Dermis microvascular lymphatic vessel endothelial cell (primary cell): ENCODE measurements around the gene FARP2. TPM values are rescaled to one million over a fixed set of nuclear protein-coding genes. Genes with fewer than 3 reads are reported as not detected.
A peak's percentile ranks its signal among the peaks of the same experiment; 100 is the strongest.
"Not testable (repeated sequence)": the region's sequence is repeated elsewhere in the genome, so short reads cannot be mapped to it uniquely, and the experiment has no call there.

Experiments
- DNase-seq, 2 donors: peaks; one replicate each; pipeline versions ENCODE4 v3.0.0 to v3.0.0-alpha.2; 2010; ENCODE audit warnings: low read depth in 2 of 2
- total RNA-seq: library from RNA; depleted of rRNA; stranded (reverse); fragments of >200 nt; gene quantifications from 2 replicates; pipeline ENCODE4 v1.2.1, GENCODE V29; 2014

Gene FARP2
- 29.4 and 37.0 TPM in 2 replicates for total RNA-seq

DNA sequence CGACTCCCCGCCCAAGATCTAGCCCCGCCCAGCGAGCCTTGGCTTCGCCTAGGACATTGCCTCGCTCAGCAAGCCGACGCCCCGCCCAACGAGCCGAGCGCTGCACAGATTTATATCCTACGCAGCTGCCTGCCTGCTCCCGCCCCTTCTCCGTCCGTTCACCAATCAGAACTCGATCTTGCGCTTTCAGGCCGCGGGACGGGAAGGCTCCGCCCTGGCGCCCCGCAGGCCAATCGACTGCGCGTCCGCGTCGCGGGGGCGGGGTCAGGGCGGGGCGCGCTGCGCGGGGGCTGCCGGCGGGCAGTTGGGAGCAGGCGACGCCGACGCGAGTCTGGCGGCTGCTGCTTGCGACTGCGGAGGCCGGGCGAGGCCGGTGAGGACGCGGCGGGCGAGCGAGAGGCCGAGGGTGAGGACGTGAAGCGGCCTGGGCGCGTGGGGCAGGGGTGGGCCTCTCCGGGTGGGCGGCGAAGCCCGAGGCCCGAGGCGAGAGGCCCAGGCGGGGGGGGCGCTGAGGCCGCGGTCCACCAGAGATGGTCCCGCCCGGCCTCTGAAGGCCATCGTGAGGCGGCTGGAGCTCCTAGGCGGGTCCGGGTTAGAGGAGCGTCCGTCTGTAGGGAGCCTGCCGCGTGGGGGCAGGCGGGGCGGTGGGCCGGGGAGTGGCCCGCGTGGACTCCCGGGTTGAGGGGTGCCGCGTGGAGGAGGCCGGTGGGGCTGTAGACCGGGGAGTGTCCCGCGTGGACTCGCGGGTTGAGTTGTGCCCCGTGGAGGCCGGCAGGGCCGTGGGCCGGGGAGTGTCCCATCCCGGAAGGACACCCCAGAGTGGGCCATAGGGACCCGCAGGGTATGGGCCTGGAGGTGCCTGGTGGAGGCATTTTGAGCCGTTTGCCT lies at the start of gene FARP2:
TSS of gene FARP2 (plus strand) at position 303 of the 888 bp plus-strand sequence. CDS start 16,823 bp downstream, outside the sequence.
- peak; percentile 96 to 99 for DNase-seq

DNA sequence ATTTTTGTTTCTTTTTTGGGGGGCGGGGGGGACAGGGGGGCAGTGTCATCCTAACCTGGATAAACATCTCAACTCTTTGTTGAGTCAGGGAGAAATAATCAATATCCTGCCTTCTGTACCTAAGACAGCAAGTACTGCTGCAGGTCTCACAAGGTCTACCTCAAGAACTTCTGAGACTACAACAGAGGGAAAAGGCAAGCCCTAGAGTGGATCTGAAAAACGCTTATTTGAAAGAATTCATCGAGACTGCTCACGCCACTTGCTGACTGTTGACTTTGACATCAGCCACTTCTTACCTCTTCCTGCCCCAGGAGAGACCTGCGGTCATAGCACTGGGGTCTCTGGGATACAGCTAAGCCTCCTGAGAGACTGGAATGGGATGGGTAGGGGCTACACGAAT lies 49.0 kb upstream of the FARP2 start:
- DNase-seq, result no peak

DNA sequence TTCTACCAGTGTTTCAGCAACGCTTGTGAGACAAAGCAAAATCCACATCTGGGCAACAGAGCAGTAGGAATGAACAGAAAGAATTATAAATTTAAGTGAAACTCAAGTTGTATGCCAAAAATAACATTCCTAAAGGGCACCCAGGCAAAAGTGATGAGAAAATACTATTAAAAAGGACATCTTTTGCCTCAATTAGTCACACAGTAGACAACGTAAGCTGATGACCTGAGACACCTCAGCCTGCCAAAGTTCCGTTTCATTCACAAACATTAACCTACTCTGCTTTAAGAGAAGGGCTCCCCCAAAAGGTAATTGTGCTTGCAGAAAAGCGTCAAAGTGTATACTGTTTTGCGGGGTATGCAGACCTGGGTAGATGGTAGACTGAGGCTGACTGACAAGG lies 47.8 kb upstream of the FARP2 start:
- DNase-seq, result no peak

GRCh38 chr2:241308832-241309500 lies 47.1 kb upstream of the FARP2 start:
- no peak for DNase-seq

DNA sequence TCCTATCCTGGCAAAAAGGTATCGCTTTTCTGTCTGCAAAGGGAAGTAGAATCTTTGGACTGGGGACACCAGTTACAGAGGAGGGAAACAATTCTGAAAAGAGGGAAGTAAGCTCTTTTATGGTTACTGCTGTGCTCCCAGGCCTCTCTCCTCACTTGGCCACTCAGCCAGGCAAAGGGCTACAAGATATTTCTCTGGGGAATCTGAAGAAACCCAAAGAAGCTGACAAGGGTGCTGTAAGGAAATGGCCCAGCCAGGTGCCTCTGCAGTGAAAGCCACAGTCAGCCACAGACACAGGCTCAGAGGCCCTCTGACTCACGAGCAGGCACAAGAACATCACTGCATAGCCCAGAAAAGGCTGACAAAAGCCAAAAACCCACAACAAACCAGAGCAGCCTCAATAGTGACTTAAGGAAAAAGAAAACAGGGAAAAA lies 46.4 kb upstream of the FARP2 start:
- peak in 1 of 2 donors; percentile 8 for DNase-seq

DNA sequence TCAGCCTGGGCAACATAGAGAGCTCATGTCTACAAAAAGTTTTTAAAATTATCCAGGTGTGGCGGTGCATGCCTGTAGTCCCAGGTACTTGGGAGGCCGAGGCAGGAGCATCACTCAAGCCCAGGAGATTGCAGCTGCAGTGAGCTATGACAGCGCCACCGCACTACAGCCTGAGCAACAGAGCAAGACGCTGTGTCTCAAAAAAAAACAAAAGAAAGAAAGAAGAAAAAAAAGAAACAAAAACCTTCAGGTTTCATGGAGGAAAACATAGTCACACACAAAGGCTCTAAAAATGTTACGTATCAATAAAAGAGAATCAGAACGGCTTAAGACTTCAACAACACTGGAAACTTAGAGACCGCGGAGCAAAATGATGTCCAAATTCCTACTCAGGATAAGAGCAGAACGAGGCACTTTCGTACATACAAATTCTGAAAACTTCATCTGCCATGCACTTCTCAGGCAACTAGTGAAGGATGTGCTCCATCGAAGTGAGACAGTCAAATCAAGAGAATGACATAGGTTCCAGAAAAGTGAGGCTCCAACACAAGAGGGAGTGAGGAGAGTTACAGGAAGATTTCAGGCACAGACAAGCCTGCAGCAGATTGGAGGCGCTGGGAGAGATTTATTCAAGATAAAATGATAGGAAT lies 45.0 kb upstream of the FARP2 start:
- DNase-seq, result no peak

- DNase-seq, result peak in 1 of 2 donors; percentile 32
Observed at GRCh38 chr2:241312082-241312481, 44.0 kb upstream of the FARP2 start.

DNA sequence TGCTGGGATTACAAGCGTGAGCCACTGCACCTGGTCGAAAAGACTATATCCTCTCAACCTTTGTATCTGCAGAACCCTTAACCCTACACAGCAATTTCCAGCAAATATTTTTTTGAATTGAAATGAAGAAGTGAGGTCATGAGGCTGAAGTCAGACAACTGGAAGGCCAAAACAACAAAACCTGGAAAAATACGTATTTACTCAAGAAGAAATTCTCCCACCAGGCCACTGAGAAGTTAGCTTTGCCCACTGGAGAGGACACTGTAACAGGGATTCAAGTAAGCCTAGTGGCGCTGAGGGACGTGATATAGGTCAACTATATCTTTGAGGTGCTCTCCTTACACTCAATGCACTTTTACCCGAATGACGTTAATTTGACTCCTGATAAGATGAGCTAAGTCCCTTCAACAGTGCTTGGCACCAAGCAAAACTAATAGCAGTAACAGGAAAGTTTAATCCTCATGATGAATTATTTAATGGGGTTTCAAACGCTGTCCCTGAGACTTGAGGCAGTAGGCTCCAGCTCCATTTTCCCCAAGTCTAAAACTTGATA lies 42.5 kb upstream of the FARP2 start:
- no peak for DNase-seq

DNA sequence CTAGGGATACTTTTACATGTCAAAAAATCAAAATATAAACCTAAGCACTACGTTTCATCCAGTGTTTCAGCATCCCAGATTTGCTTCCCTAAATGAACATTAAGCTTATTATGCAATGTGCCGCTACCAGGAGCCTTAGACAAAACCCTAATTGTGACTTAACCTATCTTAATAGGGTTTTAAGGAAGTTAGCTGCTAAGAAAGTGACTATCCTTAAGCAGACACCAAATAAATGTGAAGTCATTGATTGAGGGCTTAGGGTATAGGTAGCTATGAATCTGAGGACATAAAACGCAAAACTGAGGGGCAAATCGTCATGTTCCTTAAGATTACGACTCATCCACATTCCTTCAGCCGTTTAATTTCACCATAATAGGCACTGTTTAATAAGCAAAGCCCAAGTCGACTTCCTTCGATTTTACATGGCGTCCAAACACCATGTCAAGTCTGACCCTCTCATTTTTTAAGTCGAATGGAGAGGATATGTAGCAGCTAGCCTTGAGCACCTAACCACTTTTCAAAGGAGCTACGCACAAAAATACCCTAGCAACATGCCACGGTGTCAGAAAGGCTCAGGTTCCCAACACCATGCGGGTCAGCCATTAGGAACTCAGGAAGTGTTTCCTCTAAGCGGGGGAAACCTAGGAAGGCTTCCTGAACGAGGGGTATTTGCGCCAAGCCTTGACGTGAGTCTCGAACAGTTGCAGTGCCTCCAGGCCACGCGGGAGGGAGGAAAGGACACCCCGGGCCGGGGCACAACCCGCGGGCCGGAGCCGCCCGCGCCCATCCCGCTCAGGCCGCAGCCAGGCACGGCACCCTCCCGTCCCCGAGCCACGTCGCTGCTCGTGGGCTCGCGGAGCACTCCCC lies 41.6 kb upstream of the FARP2 start:
- peak; percentile 27 to 69 for DNase-seq

- peak; percentile 98 to 99 for DNase-seq
Observed at GRCh38 chr2:241315093-241315878, 40.8 kb upstream of the FARP2 start, which contains the start of gene HDLBP. Gene HDLBP (minus strand): TSS chr2:241315672. CDS start chr2:241266869, 48,803 bp downstream.

- DNase-seq, result peak in 1 of 2 donors; percentile 66
Observed at GRCh38 chr2:241315879-241316631, 40.0 kb upstream of the FARP2 start, which contains the start of gene SEPTIN2. Gene SEPTIN2 (plus strand): TSS chr2:241315925. CDS start chr2:241324233, 8,308 bp downstream.

GRCh38 chr2:241316825-241317224 lies 39.3 kb upstream of the FARP2 start:
- DNase-seq, result no peak

DNA sequence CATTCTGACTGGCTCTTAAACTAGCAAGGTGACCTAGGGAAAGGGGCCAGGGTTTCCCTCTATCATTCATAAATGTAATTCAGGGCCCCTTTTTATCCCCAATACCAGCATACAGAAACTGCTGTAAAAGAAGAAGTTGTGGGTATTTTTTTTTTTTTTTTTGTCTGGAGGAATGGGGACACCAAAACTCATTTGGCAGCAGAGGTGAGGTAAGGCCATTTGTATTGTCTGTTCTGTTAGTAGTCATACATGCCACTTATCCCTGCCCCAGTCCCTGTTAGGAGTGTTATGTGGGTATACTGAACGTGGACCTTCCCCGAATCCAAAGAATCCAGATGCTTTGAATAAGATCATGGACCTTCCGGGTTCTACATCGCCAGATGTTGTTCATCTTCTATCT lies 38.7 kb upstream of the FARP2 start:
- DNase-seq, result no peak

GRCh38 chr2:241318830-241319229 lies 37.3 kb upstream of the FARP2 start:
- not testable (repeated sequence) for DNase-seq

GRCh38 chr2:241320394-241320793 lies 35.7 kb upstream of the FARP2 start:
- DNase-seq, result no peak

GRCh38 chr2:241321033-241321432 lies 35.1 kb upstream of the FARP2 start:
- DNase-seq, result no peak

- no peak for DNase-seq
Observed at GRCh38 chr2:241321886-241322285, 34.2 kb upstream of the FARP2 start.

DNA sequence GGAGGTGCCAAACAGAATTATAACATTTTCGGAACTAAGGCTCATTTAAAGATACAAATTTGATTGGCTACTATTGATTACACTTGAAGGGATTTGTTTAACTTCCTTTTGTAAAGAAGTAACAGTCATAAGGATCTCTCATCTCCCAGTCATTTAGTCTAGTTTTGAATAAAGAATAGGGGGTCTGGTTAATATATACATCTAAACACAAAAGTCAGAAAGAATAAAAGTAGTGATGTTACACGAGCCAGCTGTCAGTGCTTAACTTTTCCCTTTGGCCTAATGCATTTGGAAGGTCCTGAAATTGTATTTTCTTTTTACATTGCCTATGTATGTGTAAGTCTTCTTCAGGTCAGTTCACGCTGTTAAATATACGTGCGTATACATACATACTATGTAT lies 32.3 kb upstream of the FARP2 start:
- DNase-seq, result no peak

- DNase-seq, result no peak
Observed at GRCh38 chr2:241324775-241325174, 31.3 kb upstream of the FARP2 start.
